HepG2 (cell line): Measurements from ENCODE around the gene C11orf16. TPM values are rescaled to one million over a fixed set of nuclear protein-coding genes. Genes with fewer than 3 reads are reported as not detected.
A peak's percentile ranks its signal among the peaks of the same experiment; 100 is the strongest.

ENCODE experiments used
- ATAC-seq: fragments of 200-7000 bp; cut with Tn5 transposase; 3 replicates; pipeline ENCODE4 v1.9.1; 2020; ENCODE audit warnings: mild to moderate bottlenecking, moderate library complexity
- BruUV-seq: library from RNA; stranded (reverse); fragments of 400-500 nt; replicated peaks from 2 replicates; lab custom pipeline; 2021; lab: Mats Ljungman, UMichigan
- CTCF ChIA-PET: fragments of 300-600 bp; formaldehyde crosslinking; extraction: SDS; loops from one replicate; lab custom pipeline; 2021; ENCODE audit warnings: low total read pairs, inconsistent platforms, low intra/inter-chr PET ratio; lab: Yijun Ruan, JAX
- POLR2A ChIA-PET: fragments of 350-600 bp; sonication (Branson Sonifier 250); formaldehyde crosslinking; loops from one replicate; lab custom pipeline; 2020; ENCODE audit warnings: antibody characterized with exemption, inconsistent platforms; lab: Yijun Ruan, JAX
- DNase-seq: peaks from one replicate; pipeline ENCODE4 v3.0.0-alpha.2; 2015; ENCODE audit warnings: low spot score
- FAIRE-seq: peaks from 3 replicates; lab custom pipeline; 2011; peaks lifted over from hg19 to GRCh38; lab: Jason Lieb, UNC
- H2AFZ ChIP-seq: one replicate; pipeline ENCODE4 v1.6.1; 2011; ENCODE audit warnings: low read length, inconsistent platforms
- H3K27ac ChIP-seq: fragments of 300-600 bp; 3 replicates; pipeline ENCODE4 v1.8.0; 2011; ENCODE audit warnings: mixed run types, mild to moderate bottlenecking, mixed read lengths, low read length, inconsistent platforms; ENCODE audit not compliant: insufficient read depth; ENCODE audit errors: extremely low read length
- H3K27me3 ChIP-seq, 2 experiments: fragments of 200-600 bp in 1 of 2; 2 replicates in 1 of 2; 3 replicates in 1 of 2; pipeline versions ENCODE4 v1.6.0 to v1.8.0; 2011; ENCODE audit warnings: low read length in 2 of 2, mild to moderate bottlenecking in 2 of 2, moderate library complexity in 2 of 2, inconsistent platforms in 1 of 2; ENCODE audit not compliant: insufficient read depth in 2 of 2, control insufficient read depth in 1 of 2
- H3K36me3 ChIP-seq, 2 experiments: fragments of 200-600 bp in 1 of 2; replicated peaks in 1 of 2; 2 replicates in 1 of 2; 3 replicates in 1 of 2; pipeline versions ENCODE4 v1.5.1 to v1.8.0; 2011; ENCODE audit warnings: low read length in 2 of 2, inconsistent platforms in 1 of 2; ENCODE audit not compliant: insufficient read depth in 2 of 2, control insufficient read depth in 1 of 2
- H3K4me1 ChIP-seq: 2 replicates; pipeline ENCODE4 v1.5.1; 2012; ENCODE audit warnings: low read length, inconsistent platforms; ENCODE audit not compliant: insufficient read depth
- H3K4me2 ChIP-seq: 2 replicates; pipeline ENCODE4 v1.6.0; 2011; ENCODE audit warnings: low read depth, low read length, inconsistent platforms
- H3K4me3 ChIP-seq, 3 experiments: fragments of 200-600 bp in 1 of 3; sonication (generic), shearing (Covaris generic) in 1 of 3; replicated peaks in 1 of 3; 2 replicates each; pipeline ENCODE4 v1.5.1; 2011 to 2016; ENCODE audit warnings: low read length in 3 of 3, inconsistent platforms in 2 of 3, low read depth in 2 of 3, mild to moderate bottlenecking in 2 of 3, control low read depth in 1 of 3, mixed read lengths in 1 of 3; ENCODE audit not compliant: insufficient read depth in 1 of 3
- H3K79me2 ChIP-seq: one replicate; pipeline ENCODE4 v1.6.1; 2011; ENCODE audit warnings: low read length, inconsistent platforms; ENCODE audit not compliant: insufficient read depth
- H3K9ac ChIP-seq: 2 replicates; pipeline ENCODE4 v1.6.0; 2011; ENCODE audit warnings: mild to moderate bottlenecking, low read depth, low read length, inconsistent platforms; ENCODE audit not compliant: insufficient read depth
- H3K9me3 ChIP-seq: 2 replicates; pipeline ENCODE4 v1.5.1; 2012; ENCODE audit warnings: mild to moderate bottlenecking, low read length
- H4K20me1 ChIP-seq: 2 replicates; pipeline ENCODE4 v1.6.0; 2011; ENCODE audit warnings: inconsistent platforms, mild to moderate bottlenecking, low read length, moderate library complexity; ENCODE audit not compliant: insufficient read depth
- E2F1 ChIP-seq: sonication (generic); formaldehyde crosslinking; IDR thresholded peaks from 2 replicates; pipeline ENCODE4 v1.5.0; 2020; ENCODE audit warnings: missing genetic modification reagents
- GABPB1 ChIP-seq: IDR thresholded peaks from 2 replicates; pipeline ENCODE4 v1.6.1; 2016; ENCODE audit warnings: mild to moderate bottlenecking, missing genetic modification reagents, moderate library complexity, missing compliant biosample characterization
- HES4 ChIP-seq: sonication (generic); formaldehyde crosslinking; IDR thresholded peaks from 2 replicates; pipeline ENCODE4 v1.9.0; 2021; ENCODE audit warnings: mild to moderate bottlenecking, missing genetic modification reagents, borderline replicate concordance
- HNF4A ChIP-seq: sonication (generic); formaldehyde crosslinking; IDR thresholded peaks from 2 replicates; pipeline ENCODE4 v1.4.0; 2020; ENCODE audit warnings: missing genetic modification reagents
- HNRNPL ChIP-seq: fragments of 200-400 bp; formaldehyde crosslinking; IDR thresholded peaks from 2 replicates; pipeline ENCODE4 v1.6.1; 2017; ENCODE audit warnings: mild to moderate bottlenecking, low read depth, low read length
- MLXIP ChIP-seq: sonication (generic); formaldehyde crosslinking; IDR thresholded peaks from 2 replicates; pipeline ENCODE4 v1.9.0; 2021; ENCODE audit warnings: missing genetic modification reagents, borderline replicate concordance
- NFYC ChIP-seq: IDR thresholded peaks from 2 replicates; pipeline ENCODE4 v1.6.1; 2016; ENCODE audit warnings: missing genetic modification reagents, missing compliant biosample characterization
- PAWR ChIP-seq: sonication (generic); formaldehyde crosslinking; IDR thresholded peaks from 2 replicates; pipeline ENCODE4 v1.4.0; 2020; ENCODE audit warnings: missing genetic modification reagents, mild to moderate bottlenecking, borderline replicate concordance
- PRDM4 ChIP-seq: sonication (generic); formaldehyde crosslinking; IDR thresholded peaks from 2 replicates; pipeline ENCODE4 v1.9.0; 2021; ENCODE audit warnings: missing genetic modification reagents, borderline replicate concordance
- RCOR2 ChIP-seq: IDR thresholded peaks from 2 replicates; pipeline ENCODE4 v1.6.1; 2016; ENCODE audit warnings: missing biosample characterization, missing genetic modification reagents
- RELA ChIP-seq: sonication (generic); formaldehyde crosslinking; IDR thresholded peaks from 2 replicates; pipeline ENCODE4 v1.4.0; 2020; ENCODE audit warnings: missing genetic modification reagents
- SPEN ChIP-seq: sonication (generic); formaldehyde crosslinking; IDR thresholded peaks from 2 replicates; pipeline ENCODE4 v1.5.1; 2020; ENCODE audit warnings: low read depth, mild to moderate bottlenecking, missing genetic modification reagents
- TFDP1 ChIP-seq: IDR thresholded peaks from 2 replicates; pipeline ENCODE4 v1.6.1; 2016; ENCODE audit warnings: missing compliant biosample characterization, missing genetic modification reagents, borderline replicate concordance
- ZNF564 ChIP-seq: sonication (generic); formaldehyde crosslinking; IDR thresholded peaks from 2 replicates; pipeline ENCODE4 v1.8.1; 2023; ENCODE audit warnings: mild to moderate bottlenecking, missing genetic modification reagents
- ZNF569 ChIP-seq: sonication (generic); formaldehyde crosslinking; IDR thresholded peaks from 2 replicates; pipeline ENCODE4 v1.5.0; 2020; ENCODE audit warnings: mild to moderate bottlenecking, missing genetic modification reagents, moderate library complexity, borderline replicate concordance
- WGBS: methylation state at CpG from one replicate; pipeline ENCODE4 v1.1.6; 2017; ENCODE audit warnings: low lambda C conversion rate; 5-methylcytosine and 5-hydroxymethylcytosine counted together
- in situ Hi-C: cut with HindIII; loops from 2 replicates; pipeline ENCODE4 v1.10.0; 2017; ENCODE audit warnings: low pct_unique_long_range_greater_than_20kb; ENCODE audit not compliant: extremely low pct_ligation_motif_present
- intact Hi-C: fragments of 100-400 bp; cut with micrococcal nuclease; formaldehyde crosslinking; loops from one replicate; pipeline ENCODE4 v1.10.0; 2022; ENCODE audit not compliant: unreplicated experiment
- polyA plus RNA-seq, 8 experiments: library from polyadenylated mRNA; depleted of rRNA in 3 of 8; stranded (reverse) in 7 of 8; unstranded in 1 of 8; fragments of >200 nt; fragmentation: Illumina TruSeq in 4 of 8; extraction: Trizol in 4 of 8; gene quantifications; 2 replicates each; pipeline versions ENCODE4 v1.2.1 to v1.2.3, GENCODE V29; 2011 to 2016; ENCODE audit warnings: low read depth in 4 of 8, missing spikeins in 1 of 8, mixed read lengths in 1 of 8; ENCODE audit not compliant: insufficient read depth in 1 of 8
- total RNA-seq, 5 experiments: library from RNA; depleted of rRNA; stranded (reverse); fragments of >200 nt; fragmentation: Illumina TruSeq; extraction: Trizol; gene quantifications; 2 replicates each; pipeline ENCODE4 v1.2.3, GENCODE V29; 2016; ENCODE audit warnings: low read depth in 1 of 5

Gene C11orf16
- total and polyA plus RNA-seq, 2 of the 13 experiments (the other 11 are each of a cell fraction or from before 2014, with no cell fraction given), result not detected

- TF ChIP-seq NFYC (CRISPR knock-in tag) (no peak), RCOR2 (CRISPR knock-in tag) (no peak), HES4 (CRISPR knock-in tag) (no peak)
These were observed 30.1 kb upstream of the C11orf16 start (continued) for GRCh38 chr11:8962841-8963240.

GRCh38 chr11:8961401-8961800 lies 28.7 kb upstream of the C11orf16 start:
- no TSS peak for BruUV-seq
- H3K36me3 ChIP-seq, result no peaks in the 10 kb centered on the region
- no peak for FAIRE-seq
- in situ Hi-C loops, result loop anchor here (25.0 kb wide), 1 partner anchor 274 kb away; the partner anchor contains the start of genes RPL27A and TRIM66
- TF ChIP-seq RELA (CRISPR knock-in tag) (no peak), E2F1 (CRISPR knock-in tag) (no peak), GABPB1 (CRISPR knock-in tag) (no peak), ZNF569 (CRISPR knock-in tag) (no peak), TFDP1 (no peak), PRDM4 (CRISPR knock-in tag) (no peak), HNF4A (CRISPR knock-in tag) (no peak), PAWR (CRISPR knock-in tag) (no peak), ZNF564 (CRISPR knock-in tag) (no peak), SPEN (CRISPR knock-in tag) (no peak), MLXIP (CRISPR knock-in tag) (no peak), HES4 (CRISPR knock-in tag) (no peak), HNRNPL (no peak)
- TF ChIP-seq, all 625 proteins: peak for 0
- ATAC-seq, result no peak
- WGBS, result 62% methylated on average over 2 of the region's 2 CpGs
- Histone ChIP-seq H3K27ac (no peak overlapping the region), H2AFZ (no peak overlapping the region), H3K4me2 (no peak overlapping the region), H3K4me3 (no peak overlapping the region), H4K20me1 (no peaks in the 10 kb centered on the region), H3K9me3 (no peaks in the 10 kb centered on the region), H3K9ac (peak overlapping the region; percentile 21; the same call in 1 of the 2 replicates), H3K4me1 (peaks cover 19% of the 10 kb centered on the region), H3K79me2 (peaks cover 13% of the 10 kb centered on the region), H3K27me3 (no peaks in the 10 kb centered on the region)
- intact Hi-C loops, result loop anchor here (5.0 kb wide), 1 partner anchor 274 kb away; no protein-coding TSS in a partner anchor
- ChIA-PET POLR2A (no interaction called here), CTCF (no interaction called here)
- no peak for DNase-seq
